ENCODE data around the gene IFFO2. TPM values are rescaled to one million over a fixed set of nuclear protein-coding genes. Genes with fewer than 3 reads are reported as not detected.

IFFO2 gene
- total and polyA plus RNA-seq, 8 donors = 13.8 to 24.0 (median 22.2) TPM

GRCh38 chr1:18948913-18949685, 7.4 kb downstream of the IFFO2 start:
- DNase-seq = no peak
- Histone ChIP-seq H3K27ac (peak overlapping the region; percentile 76 to 93), H3K9me3 (no peaks in the 10 kb centered on the region), H3K4me3 (peak overlapping the region in 1 of 2 donors; percentile 32), H3K27me3 (no peaks in the 10 kb centered on the region), H3K4me1 (peaks cover 55 to 98% of the 10 kb centered on the region in 2 donors), H3K36me3 (no peaks in the 10 kb centered on the region)
- intact Hi-C loops (cut with DNase I) = no loop called here
- peak; percentile 17 for ATAC-seq
- no peak for TF ChIP-seq CTCF (IDR thresholded peaks at IDR 0.05)

GRCh38 chr1:18948048-18948912, 8.2 kb downstream of the IFFO2 start:
- DNase-seq (no peak), ATAC-seq (no peak)
- peak overlapping the region; percentile 76 to 93 for H3K27ac ChIP-seq
- H3K9me3 ChIP-seq = no peaks in the 10 kb centered on the region
- intact Hi-C loops (cut with DNase I) = no loop called here
- no peaks in the 10 kb centered on the region for H3K27me3 ChIP-seq
- TF ChIP-seq CTCF (IDR thresholded peaks at IDR 0.05) = no peak
- H3K36me3 ChIP-seq = no peaks in the 10 kb centered on the region
- H3K4me3 ChIP-seq = no peak overlapping the region
- peaks cover 52 to 89% of the 10 kb centered on the region in 2 donors for H3K4me1 ChIP-seq

DNA sequence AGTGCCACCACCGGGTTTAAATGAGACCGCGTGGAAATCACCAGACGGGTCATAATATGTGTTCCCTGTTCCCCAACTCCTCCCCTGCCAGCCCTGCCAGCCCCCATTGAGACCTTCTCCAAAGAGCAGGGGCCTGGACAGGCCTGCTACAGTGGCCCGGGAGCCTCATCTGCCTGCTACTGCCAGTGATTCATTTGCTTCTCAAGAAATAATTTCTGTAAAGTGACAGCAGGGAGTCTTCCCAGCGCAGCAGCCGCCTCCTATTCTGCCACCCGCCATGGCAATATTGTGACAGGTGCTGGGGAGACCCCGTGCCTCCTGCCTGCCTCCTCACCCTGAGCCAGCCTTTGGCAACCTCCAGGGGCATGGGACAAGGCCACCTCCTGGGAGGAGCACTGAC, 8.9 kb downstream of the IFFO2 start:
- Histone ChIP-seq H3K4me1 (peaks cover 52 to 89% of the 10 kb centered on the region in 2 donors), H3K4me3 (no peak overlapping the region), H3K9me3 (no peaks in the 10 kb centered on the region), H3K36me3 (no peaks in the 10 kb centered on the region), H3K27ac (peak overlapping the region in 1 of 2 donors; percentile 46), H3K27me3 (no peaks in the 10 kb centered on the region)
- ATAC-seq (no peak), DNase-seq (no peak)
- intact Hi-C loops (cut with DNase I) = no loop called here
- no peak for TF ChIP-seq CTCF (IDR thresholded peaks at IDR 0.05)

DNA sequence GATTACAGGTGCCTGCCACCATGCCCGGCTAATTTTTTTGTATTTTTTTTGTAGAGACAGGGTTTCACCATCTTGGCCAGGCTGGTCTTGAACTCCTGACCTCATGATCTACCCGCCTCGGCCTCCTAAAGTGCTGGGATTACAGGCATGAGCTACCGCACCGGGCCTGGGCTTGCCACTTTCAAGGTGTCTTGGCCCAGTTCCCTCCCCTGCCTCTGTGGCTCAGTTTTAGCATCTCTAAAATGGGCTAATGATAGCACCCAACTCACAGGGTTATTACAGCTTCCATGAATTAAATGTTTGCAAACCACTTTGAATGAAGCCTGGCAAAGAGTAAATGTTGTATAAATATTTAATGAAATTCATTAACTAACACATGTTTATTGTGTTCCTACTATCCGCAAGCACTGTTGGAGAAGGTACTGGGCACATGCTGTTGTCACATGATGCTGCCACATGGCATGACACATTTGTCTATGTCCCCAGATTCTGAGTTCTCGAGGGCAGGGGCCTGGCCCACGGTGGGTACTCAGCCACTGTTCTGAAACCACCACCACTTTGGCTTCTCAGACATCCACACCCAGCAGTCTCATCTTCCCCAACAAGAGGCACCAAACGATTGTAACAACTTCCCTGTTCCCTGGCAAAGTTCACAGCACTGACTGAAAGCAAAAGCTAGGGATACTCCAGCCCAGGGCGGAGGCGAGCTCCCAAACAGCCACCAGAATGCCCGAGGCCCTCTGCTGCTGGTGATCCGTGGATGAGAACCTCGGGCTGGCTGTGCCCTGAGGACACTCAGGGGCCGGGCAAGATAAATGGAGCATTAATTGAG, 9.7 kb downstream of the IFFO2 start:
- intact Hi-C loops (cut with DNase I) = no loop called here
- no peak for DNase-seq
- Histone ChIP-seq H3K9me3 (no peaks in the 10 kb centered on the region), H3K27ac (peak overlapping the region in 1 of 2 donors; percentile 46), H3K4me1 (peaks cover 47 to 89% of the 10 kb centered on the region in 2 donors), H3K27me3 (no peaks in the 10 kb centered on the region), H3K36me3 (no peaks in the 10 kb centered on the region), H3K4me3 (no peak overlapping the region)
- no peak for TF ChIP-seq CTCF (IDR thresholded peaks at IDR 0.05)
- ATAC-seq = no peak
